LoVo (cell line): ENCODE results near the gene SRPK3.
"Not testable (repeated sequence)": the region's sequence is repeated elsewhere in the genome, so short reads cannot be mapped to it uniquely, and the experiment has no call there.

Source experiments
- DNase-seq: peaks from one replicate; pipeline ENCODE4 v3.0.0-alpha.2; 2016; ENCODE audit warnings: low spot score

SRPK3 gene

GRCh38 chrX:153780678-153781427, at the start of gene SRPK3:
SRPK3 (plus strand) TSS chrX:153781041; CDS start chrX:153781087, 46 bp downstream.
- no peak for DNase-seq

GRCh38 chrX:153731117-153731844, 49.6 kb upstream of the SRPK3 start:
- DNase-seq, result no peak

DNA sequence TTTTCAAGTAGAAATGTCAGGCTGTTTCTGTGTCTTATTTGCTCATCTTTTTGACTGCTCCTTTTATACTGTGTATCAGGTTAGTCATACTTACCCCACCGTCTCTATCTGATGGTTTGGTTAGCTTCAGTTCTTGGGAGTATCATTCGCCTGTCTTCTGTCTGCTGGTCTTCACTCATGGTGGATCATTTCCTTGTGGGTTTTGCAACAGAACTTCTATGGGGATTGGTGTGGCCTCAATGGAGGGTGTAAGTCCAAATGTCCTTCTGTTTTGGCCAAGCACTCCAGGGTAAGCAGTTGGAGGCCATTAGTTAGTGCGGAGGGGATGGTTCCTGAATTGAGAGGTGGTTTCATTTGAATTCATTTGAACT, 49.0 kb upstream of the SRPK3 start:
- no peak for DNase-seq

DNA sequence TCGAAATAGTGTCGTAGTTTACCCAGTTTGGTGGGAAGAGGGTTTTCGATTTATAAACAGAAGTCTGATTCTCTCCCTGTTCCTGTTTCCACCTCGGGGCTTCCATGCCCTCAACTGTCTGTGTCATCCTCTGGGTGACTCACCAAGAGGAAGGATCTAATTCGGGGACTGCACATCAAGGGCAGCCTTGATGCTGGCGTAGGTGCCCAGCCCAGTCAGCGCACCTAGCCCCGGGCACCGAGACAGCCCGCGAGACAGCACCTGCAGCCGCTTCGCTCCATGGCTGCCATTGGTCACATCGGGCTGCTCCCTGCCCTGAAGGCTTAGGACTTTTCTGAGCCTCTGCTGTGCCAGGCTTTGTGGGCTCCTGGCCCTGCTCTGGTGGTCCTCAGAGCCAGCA, 48.4 kb upstream of the SRPK3 start:
- no peak for DNase-seq

- DNase-seq, result no peak
Measured at GRCh38 chrX:153733651-153734240, 47.1 kb upstream of the SRPK3 start.

- no peak for DNase-seq
Measured at GRCh38 chrX:153734871-153735270, 46.0 kb upstream of the SRPK3 start.

DNA sequence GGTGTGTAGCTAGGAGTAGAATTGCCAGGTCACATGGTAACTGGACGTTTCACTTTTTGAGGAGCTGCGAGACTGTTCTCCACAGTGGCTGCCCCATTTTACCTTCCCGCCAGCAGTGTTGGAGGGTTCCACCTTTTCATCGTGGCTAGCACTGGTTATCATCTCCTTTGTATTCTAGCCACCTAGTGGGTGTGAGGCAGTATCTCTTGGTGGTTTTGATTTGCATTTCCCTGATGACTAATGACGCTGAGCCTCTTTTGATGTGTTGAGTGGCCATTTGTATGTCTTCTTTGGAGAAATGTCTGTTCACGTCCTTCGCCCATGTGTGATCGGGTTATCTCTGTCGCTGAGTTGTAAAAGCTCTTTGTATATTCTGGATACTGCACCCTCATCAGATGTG, 45.6 kb upstream of the SRPK3 start:
- DNase-seq, result no peak

- no peak for DNase-seq
Measured at GRCh38 chrX:153736071-153736820, 44.6 kb upstream of the SRPK3 start.

GRCh38 chrX:153736871-153737441, 43.9 kb upstream of the SRPK3 start:
- DNase-seq, result no peak

- DNase-seq, result no peak
Measured at GRCh38 chrX:153738056-153738605, 42.7 kb upstream of the SRPK3 start.

GRCh38 chrX:153739754-153740486, 40.9 kb upstream of the SRPK3 start:
- DNase-seq, result no peak

- no peak for DNase-seq
Measured at GRCh38 chrX:153740631-153741222, 40.1 kb upstream of the SRPK3 start.

DNA sequence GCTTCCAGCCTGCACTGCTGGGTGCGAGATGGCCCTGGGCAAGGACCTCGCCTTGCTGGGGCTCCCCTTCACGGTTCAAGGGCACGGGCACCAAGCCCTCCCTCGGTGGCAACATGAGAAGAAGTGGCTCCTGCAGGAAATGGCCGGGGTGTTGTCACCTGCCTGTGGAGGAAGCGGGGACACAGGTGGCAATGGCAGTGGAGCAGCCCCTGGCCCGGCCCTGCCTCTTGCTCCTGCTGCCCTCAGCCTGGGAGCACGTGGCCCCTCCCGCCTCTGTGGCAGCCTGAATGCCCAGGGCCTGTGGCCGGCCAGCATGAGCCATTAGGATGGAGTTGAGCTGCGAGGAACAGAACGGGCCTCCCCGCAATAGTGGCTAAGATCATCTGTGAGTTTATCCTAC, 39.4 kb upstream of the SRPK3 start:
- DNase-seq, result no peak

GRCh38 chrX:153742111-153742510, 38.7 kb upstream of the SRPK3 start:
- DNase-seq, result not testable (repeated sequence)

- not testable (repeated sequence) for DNase-seq
Measured at GRCh38 chrX:153742796-153743467, 37.9 kb upstream of the SRPK3 start.

DNA sequence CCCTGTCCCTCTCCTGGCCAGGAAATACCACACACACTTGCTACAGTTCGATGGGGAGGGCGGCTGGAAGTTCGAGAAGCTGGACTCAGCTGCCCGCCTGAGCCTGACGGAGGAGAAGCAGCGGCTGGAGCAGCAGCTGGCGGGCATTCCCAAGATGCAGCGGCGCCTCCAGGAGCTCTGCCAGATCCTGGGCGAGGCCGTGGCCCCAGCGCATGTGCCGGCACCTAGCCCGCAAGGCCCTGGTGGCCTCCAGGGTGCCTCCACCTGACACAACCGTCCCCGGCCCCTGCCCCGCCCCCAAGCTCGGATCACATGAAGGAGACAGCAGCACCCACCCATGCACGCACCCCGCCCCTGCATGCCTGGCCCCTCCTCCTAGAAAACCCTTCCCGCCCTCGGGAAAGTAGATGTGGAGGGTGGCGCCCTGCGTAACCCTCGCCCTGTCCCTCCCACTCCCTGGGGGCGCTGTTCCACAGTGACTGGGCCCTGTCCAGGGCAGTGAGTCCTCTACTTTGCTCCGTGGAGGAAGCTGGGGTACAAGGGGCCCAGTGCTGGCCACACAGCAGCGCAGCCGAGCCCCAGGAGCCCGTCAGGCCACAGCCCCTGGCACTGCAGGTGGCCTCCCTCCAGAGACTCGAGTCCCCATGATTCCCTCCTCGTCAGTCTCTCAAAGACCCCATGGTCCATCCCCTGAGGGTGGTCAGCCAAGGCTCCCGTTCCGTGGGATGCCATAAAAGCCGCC, 37.2 kb upstream of the SRPK3 start:
- DNase-seq, result peak; percentile 22

GRCh38 chrX:153744210-153745066, 36.4 kb upstream of the SRPK3 start:
- DNase-seq, result no peak

DNA sequence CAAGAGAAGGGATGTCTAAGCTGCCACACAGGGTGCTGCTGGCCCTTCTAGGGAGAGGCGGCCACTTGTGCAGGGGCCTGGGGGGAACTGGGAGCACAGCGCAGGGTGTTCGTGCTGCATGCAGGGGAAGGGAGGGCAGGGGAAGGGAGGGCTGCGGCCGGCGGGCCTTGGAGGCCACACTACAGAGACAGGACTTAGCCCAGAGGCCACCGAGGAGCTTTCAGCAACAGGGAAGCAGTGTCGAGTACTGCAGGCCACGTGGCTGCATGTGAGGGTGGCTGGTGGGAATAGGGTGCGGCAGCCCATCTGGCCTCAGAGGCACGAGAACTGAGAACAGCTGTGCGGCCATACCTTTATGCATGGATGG, 35.8 kb upstream of the SRPK3 start:
- not testable (repeated sequence) for DNase-seq
